Lung (tissue), 12 donors: ENCODE data around the gene MAGEB17. TPM values are rescaled to one million over a fixed set of nuclear protein-coding genes. Genes with fewer than 3 reads are reported as not detected.

Source experiments
- ATAC-seq: fragments of 200-7000 bp; cut with Tn5 transposase; one replicate; pipeline ENCODE4 v1.9.1; 2020; ENCODE audit warnings: moderate number of reproducible peaks; ENCODE audit not compliant: insufficient read depth, low FRiP score
- DNase-seq, 3 donors: peaks; one replicate each; pipeline ENCODE4 v3.0.0-alpha.2; 2013 to 2017
- H3K27ac ChIP-seq, 2 donors: one replicate each; pipeline ENCODE4 v1.5.1; 2013; ENCODE audit warnings: mild to moderate bottlenecking in 2 of 2, moderate library complexity in 2 of 2, control low read depth in 1 of 2, inconsistent platforms in 1 of 2, low read depth in 1 of 2, low read length in 1 of 2
- H3K27me3 ChIP-seq, 3 donors: one replicate each; pipeline ENCODE4 v1.5.1; 2013; ENCODE audit warnings: low read length in 2 of 3; ENCODE audit not compliant: control insufficient read depth in 3 of 3, insufficient read depth in 3 of 3
- H3K36me3 ChIP-seq, 4 donors: one replicate each; pipeline ENCODE4 v1.5.1; 2013; ENCODE audit warnings: low read length in 4 of 4, mild to moderate bottlenecking in 1 of 4, moderate library complexity in 1 of 4; ENCODE audit not compliant: control insufficient read depth in 4 of 4, insufficient read depth in 4 of 4
- H3K4me1 ChIP-seq, 5 donors: one replicate each; pipeline ENCODE4 v1.5.1; 2013; ENCODE audit warnings: low read length in 5 of 5, mild to moderate bottlenecking in 2 of 5, moderate library complexity in 1 of 5; ENCODE audit not compliant: control insufficient read depth in 5 of 5, insufficient read depth in 5 of 5
- H3K4me3 ChIP-seq: one replicate; pipeline ENCODE4 v1.5.1; 2013; ENCODE audit warnings: mild to moderate bottlenecking, control low read depth, moderate library complexity
- H3K9ac ChIP-seq, 2 donors: one replicate each; pipeline ENCODE4 v1.5.1; 2013; ENCODE audit warnings: low read length in 2 of 2, control low read depth in 1 of 2; ENCODE audit not compliant: insufficient read depth in 1 of 2
- H3K9me3 ChIP-seq, 4 donors: one replicate each; pipeline ENCODE4 v1.5.1; 2013; ENCODE audit warnings: low read length in 3 of 4, mild to moderate bottlenecking in 1 of 4, moderate library complexity in 1 of 4; ENCODE audit not compliant: control insufficient read depth in 4 of 4, insufficient read depth in 3 of 4
- WGBS, 2 donors: extraction: QIAGEN DNeasy Blood & Tissue Kit; methylation state at CpG; one replicate each; pipeline ENCODE4 v1.1.7; 2013; 5-methylcytosine and 5-hydroxymethylcytosine counted together
- polyA plus RNA-seq, 2 donors: library from polyadenylated mRNA; stranded (reverse); fragments of 200-250 nt; gene quantifications; one replicate each; pipeline ENCODE4 v1.2.1, GENCODE V29; 2013
- total RNA-seq, 2 donors: library from RNA; depleted of rRNA in 1 of 2; stranded (reverse); fragments of >200 nt in 1 of 2; gene quantifications; one replicate each; pipeline ENCODE4 v1.2.1, GENCODE V29; 2014 to 2021
- TF ChIP-seq, protein P1 (sequence below): IDR thresholded peaks from 2 replicates; pipeline ENCODE4 v1.5.1; 2012; ENCODE audit warnings: mild to moderate bottlenecking; ENCODE audit errors: control extremely low read depth, extremely low read depth
- donor health status: control.
- donor health status: control.
- donor health status: Bipolar disorder and iron deficiency.
- donor health status: healthy.
- donor health status: DM: yes; HTN: yes; CAD: no.

MAGEB17 gene
- total and polyA plus RNA-seq, 4 donors: 0.05 TPM; not detected in 3

DNA sequence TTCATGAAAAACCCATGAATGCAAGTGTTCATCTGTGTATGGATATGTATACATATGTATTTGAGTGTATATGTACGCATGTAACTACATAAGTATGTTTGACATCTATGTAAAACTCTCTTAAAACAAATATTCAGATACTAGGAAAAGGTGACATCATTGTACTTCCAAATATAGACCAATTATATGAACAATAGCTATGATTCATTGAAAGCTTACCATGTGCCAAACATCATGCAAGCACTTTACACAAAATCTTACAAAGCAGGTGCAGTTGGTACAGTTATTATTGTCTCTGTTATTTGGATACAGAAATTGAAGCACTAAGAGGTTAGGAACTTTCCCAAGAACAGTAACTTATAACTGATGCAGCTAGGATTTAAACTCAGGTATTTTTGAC, 21.4 kb downstream of the MAGEB17 start:
- Histone ChIP-seq H3K4me3 (no peak overlapping the region), H3K9ac (no peak overlapping the region), H3K27me3 (peaks cover 0 to 57% (median 21%) of the 10 kb centered on the region in 3 donors), H3K9me3 (peaks cover 0 to 3% (median 0%) of the 10 kb centered on the region in 4 donors), H3K4me1 (no peaks in the 10 kb centered on the region), H3K36me3 (no peaks in the 10 kb centered on the region), H3K27ac (no peak overlapping the region)
- TF ChIP-seq, protein P1, sequence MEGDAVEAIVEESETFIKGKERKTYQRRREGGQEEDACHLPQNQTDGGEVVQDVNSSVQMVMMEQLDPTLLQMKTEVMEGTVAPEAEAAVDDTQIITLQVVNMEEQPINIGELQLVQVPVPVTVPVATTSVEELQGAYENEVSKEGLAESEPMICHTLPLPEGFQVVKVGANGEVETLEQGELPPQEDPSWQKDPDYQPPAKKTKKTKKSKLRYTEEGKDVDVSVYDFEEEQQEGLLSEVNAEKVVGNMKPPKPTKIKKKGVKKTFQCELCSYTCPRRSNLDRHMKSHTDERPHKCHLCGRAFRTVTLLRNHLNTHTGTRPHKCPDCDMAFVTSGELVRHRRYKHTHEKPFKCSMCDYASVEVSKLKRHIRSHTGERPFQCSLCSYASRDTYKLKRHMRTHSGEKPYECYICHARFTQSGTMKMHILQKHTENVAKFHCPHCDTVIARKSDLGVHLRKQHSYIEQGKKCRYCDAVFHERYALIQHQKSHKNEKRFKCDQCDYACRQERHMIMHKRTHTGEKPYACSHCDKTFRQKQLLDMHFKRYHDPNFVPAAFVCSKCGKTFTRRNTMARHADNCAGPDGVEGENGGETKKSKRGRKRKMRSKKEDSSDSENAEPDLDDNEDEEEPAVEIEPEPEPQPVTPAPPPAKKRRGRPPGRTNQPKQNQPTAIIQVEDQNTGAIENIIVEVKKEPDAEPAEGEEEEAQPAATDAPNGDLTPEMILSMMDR: no peak
- ATAC-seq: no peak
- no peak for DNase-seq
- 32 to 72% methylated on average over 1 of the region's 1 CpG for WGBS, 2 donors

DNA sequence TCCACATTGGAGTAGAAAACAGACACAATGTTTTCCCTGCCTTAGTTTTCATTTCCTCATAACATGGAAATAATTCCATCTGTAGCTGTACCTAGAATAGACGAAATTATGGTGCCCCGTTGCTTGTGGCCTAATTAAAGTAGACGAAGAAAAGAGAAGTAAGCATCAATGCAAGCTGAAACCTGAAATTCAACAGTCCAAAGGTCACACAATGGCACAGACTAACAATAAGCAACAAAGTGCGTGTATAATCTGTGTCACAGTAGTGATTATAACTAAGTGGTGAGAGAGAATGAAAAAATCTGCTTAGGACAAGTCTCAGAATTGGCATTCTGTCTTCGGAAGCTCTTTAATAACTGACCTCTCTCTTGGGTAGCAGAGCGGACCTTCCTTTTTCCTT, 24.3 kb downstream of the MAGEB17 start:
- DNase-seq: no peak
- H3K4me1 ChIP-seq: no peaks in the 10 kb centered on the region
- no peak for ATAC-seq
- no peak overlapping the region for H3K27ac ChIP-seq
- peaks cover 0 to 51% (median 21%) of the 10 kb centered on the region in 3 donors for H3K27me3 ChIP-seq
- H3K4me3 ChIP-seq: no peak overlapping the region
- no peak overlapping the region for H3K9ac ChIP-seq
- no peaks in the 10 kb centered on the region for H3K36me3 ChIP-seq
- no peaks in the 10 kb centered on the region for H3K9me3 ChIP-seq
- TF ChIP-seq, protein P1: no peak
- 86 to 87% methylated on average over 6 of the region's 6 CpGs for WGBS, 2 donors

DNA sequence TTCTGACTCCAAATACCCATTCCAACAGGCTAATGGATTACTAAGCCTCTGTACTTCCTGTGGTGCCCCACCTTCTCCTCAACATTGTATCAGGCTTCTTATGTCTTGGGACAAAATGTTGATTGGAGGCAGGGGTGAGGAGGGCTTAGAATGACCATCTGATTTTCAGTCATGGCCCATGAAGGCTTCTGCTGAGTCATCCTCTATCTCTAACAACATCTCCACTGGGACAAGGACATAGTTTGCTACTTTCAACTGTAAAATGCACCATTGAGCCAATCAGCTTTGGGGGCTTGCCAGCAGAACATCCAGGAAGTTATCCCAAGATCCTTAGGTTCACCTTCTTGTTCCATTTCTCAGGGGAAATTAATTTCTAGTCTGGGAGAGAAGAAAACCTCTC, 29.5 kb downstream of the MAGEB17 start:
- DNase-seq (no peak), ATAC-seq (no peak)
- no peaks in the 10 kb centered on the region for H3K36me3 ChIP-seq
- no peak overlapping the region for H3K27ac ChIP-seq
- H3K9ac ChIP-seq: no peak overlapping the region
- TF ChIP-seq, protein P1: no peak
- peaks cover 0 to 1% (median 0%) of the 10 kb centered on the region in 4 donors for H3K9me3 ChIP-seq
- peaks cover 0 to 37% (median 21%) of the 10 kb centered on the region in 3 donors for H3K27me3 ChIP-seq
- H3K4me1 ChIP-seq: no peaks in the 10 kb centered on the region
- H3K4me3 ChIP-seq: no peak overlapping the region

DNA sequence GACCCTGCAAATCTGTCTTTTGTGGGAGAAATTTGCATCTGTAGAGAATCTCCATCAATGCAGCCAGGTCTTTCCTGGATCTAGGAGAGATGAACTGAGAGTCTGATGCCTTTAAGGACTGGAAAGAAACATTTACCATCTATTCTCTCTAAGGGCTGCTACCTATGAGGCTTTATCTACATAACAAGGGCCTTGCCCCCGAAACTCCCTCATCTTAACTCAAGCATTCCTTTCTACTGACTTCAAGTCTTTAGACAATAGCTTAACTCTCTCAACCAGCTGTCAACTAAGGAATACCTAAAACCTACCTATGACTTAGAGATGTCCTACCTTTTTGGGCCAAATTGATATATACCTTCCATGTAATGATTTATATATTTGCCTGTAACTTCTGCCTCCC, 32.1 kb downstream of the MAGEB17 start:
- Histone ChIP-seq H3K4me3 (no peak overlapping the region), H3K9me3 (peaks cover 0 to 1% (median 0%) of the 10 kb centered on the region in 4 donors), H3K9ac (no peak overlapping the region), H3K36me3 (no peaks in the 10 kb centered on the region), H3K4me1 (no peaks in the 10 kb centered on the region), H3K27ac (no peak overlapping the region), H3K27me3 (peaks cover 0 to 42% (median 24%) of the 10 kb centered on the region in 3 donors)
- 61 to 64% methylated on average over 1 of the region's 1 CpG for WGBS, 2 donors
- no peak for ATAC-seq
- TF ChIP-seq, protein P1: no peak
- no peak for DNase-seq
